Mesothelial cell of epicardium (in vitro differentiated cells): ENCODE data around the gene TBC1D14. TPM values are rescaled to one million over a fixed set of nuclear protein-coding genes. Genes with fewer than 3 reads are reported as not detected.

Experiments
- DNase-seq, 2 experiments: peaks; one replicate each; pipeline ENCODE4 v3.0.0; 2021; ENCODE audit warnings: low spot score in 2 of 2; ENCODE audit not compliant: unreplicated experiment in 2 of 2
- H3K27ac Mint-ChIP-seq: 2 replicates; pipeline ENCODE4 v1.8.0; 2021; ENCODE audit warnings: mixed read lengths
- H3K27me3 Mint-ChIP-seq: 2 replicates; pipeline ENCODE4 v1.8.0; 2021; ENCODE audit warnings: low read depth, mixed read lengths
- H3K36me3 Mint-ChIP-seq: 2 replicates; pipeline ENCODE4 v1.8.0; 2021; ENCODE audit warnings: mixed read lengths
- H3K4me1 Mint-ChIP-seq: 2 replicates; pipeline ENCODE4 v1.8.0; 2021; ENCODE audit warnings: mixed read lengths
- H3K4me3 Mint-ChIP-seq: 2 replicates; pipeline ENCODE4 v1.8.0; 2021; ENCODE audit warnings: mild to moderate bottlenecking, moderate library complexity, mixed read lengths
- H3K9me3 Mint-ChIP-seq: 2 replicates; pipeline ENCODE4 v1.8.0; 2021; ENCODE audit warnings: mixed read lengths
- CTCF ChIP-seq: fragments of 200-600 bp; sonication (generic); IDR thresholded peaks from one replicate; pipeline ENCODE4 v1.5.0; 2021; ENCODE audit warnings: antibody characterized with exemption; ENCODE audit not compliant: unreplicated experiment
- total RNA-seq: library from RNA; stranded (reverse); gene quantifications from 3 replicates; pipeline ENCODE4 v1.2.1, GENCODE V29; 2021

Gene TBC1D14
- total RNA-seq, 1 donor from 2014 or later: 54.5 TPM

DNA sequence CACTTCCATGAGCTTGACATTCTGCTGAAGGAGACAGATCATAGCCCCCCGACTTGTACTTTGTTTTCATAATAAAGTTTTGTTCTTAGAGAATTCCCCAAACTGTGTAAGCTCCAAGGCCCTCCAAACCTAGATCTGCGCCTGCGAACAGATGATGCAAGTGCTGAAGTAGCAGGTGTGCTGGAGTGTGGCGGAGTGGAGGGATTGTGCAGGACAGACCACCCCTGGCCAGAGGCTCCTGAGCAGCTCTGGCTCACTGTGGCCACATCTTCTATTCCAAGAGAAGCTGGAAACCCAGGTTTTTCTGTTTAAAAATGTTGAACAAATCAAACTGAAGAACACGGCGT is 46.4 kb downstream of the TBC1D14 start:
- peak overlapping the region; percentile 74 for H3K27ac Mint-ChIP-seq

DNA sequence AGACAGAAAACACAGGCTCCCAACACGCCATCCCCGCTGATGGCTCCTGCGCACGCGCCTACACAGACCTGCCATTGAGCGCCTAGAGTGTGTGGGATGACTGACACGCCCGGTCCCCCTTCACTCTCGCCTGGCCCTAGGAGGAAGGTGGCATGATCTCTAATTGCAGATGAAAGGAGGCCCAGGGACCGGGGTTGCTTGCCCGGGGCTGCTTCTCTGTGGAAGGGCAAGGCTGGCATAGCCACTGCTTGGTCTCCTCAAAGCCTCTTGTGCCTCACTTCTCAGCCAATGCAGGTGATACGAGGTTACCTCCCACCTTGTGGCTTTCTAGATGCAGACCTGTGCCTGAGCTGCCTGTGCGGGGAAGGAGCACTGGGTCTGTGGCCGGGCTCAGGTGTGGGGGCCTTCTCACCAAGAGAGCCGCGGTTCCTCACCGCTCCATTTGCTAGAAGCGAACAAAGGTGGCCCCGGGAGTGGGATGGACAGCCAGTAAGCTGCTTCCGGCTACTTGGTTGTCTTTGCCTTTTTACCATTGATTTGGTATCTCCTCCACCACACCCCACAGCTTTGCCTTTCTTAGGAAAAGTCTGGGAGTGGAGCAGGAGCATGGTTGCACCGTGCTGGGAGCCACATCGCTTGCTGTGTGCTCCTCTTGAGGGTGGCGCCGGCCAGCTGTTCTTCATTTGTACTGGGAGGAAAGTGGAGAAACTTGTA is 47.0 kb downstream of the TBC1D14 start:
- TF ChIP-seq CTCF: no peak
- no peaks in the 10 kb centered on the region for H3K27me3 Mint-ChIP-seq
- no peak overlapping the region for H3K27ac Mint-ChIP-seq
- H3K4me3 Mint-ChIP-seq: no peak overlapping the region
- DNase-seq: no peak
- H3K9me3 Mint-ChIP-seq: no peaks in the 10 kb centered on the region
- H3K36me3 Mint-ChIP-seq: no peaks in the 10 kb centered on the region
- peaks cover 28% of the 10 kb centered on the region for H3K4me1 Mint-ChIP-seq

More for the DNA sequence above, 46.4 kb downstream of the TBC1D14 start:
- Mint-ChIP-seq H3K4me1 (peaks cover 28% of the 10 kb centered on the region), H3K36me3 (no peaks in the 10 kb centered on the region), H3K4me3 (no peak overlapping the region), H3K27me3 (no peaks in the 10 kb centered on the region), H3K9me3 (no peaks in the 10 kb centered on the region)
- no peak for DNase-seq
- TF ChIP-seq CTCF: no peak

DNA sequence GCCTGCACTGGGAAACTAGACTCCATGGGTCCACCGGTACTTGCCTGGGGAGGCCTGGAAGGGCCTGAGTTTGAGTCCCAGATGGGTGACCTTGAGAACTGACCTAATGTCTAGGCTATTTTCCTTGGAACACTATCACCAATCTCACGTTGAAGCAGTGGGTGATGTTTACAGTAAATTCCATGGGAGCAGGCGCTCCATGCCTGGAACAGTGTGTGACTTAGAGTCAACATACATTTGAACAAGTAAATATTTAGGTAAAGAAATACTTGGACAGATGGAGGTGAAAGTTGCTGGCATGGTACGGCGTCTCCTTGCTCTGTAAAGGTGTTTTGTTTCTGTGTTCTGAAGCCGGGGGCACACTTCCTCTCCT is 47.5 kb downstream of the TBC1D14 start:
- Mint-ChIP-seq H3K4me1 (peaks cover 28% of the 10 kb centered on the region), H3K9me3 (no peaks in the 10 kb centered on the region), H3K27ac (no peak overlapping the region), H3K4me3 (no peak overlapping the region), H3K36me3 (no peaks in the 10 kb centered on the region), H3K27me3 (no peaks in the 10 kb centered on the region)
- no peak for DNase-seq
- no peak for TF ChIP-seq CTCF

GRCh38 chr4:6957994-6958393 is 48.4 kb downstream of the TBC1D14 start:
- H3K27ac Mint-ChIP-seq: no peak overlapping the region
- H3K4me3 Mint-ChIP-seq: no peak overlapping the region
- no peaks in the 10 kb centered on the region for H3K9me3 Mint-ChIP-seq
- H3K4me1 Mint-ChIP-seq: peaks cover 26% of the 10 kb centered on the region
- no peak for TF ChIP-seq CTCF
- no peaks in the 10 kb centered on the region for H3K36me3 Mint-ChIP-seq
- H3K27me3 Mint-ChIP-seq: no peaks in the 10 kb centered on the region
- no peak for DNase-seq

DNA sequence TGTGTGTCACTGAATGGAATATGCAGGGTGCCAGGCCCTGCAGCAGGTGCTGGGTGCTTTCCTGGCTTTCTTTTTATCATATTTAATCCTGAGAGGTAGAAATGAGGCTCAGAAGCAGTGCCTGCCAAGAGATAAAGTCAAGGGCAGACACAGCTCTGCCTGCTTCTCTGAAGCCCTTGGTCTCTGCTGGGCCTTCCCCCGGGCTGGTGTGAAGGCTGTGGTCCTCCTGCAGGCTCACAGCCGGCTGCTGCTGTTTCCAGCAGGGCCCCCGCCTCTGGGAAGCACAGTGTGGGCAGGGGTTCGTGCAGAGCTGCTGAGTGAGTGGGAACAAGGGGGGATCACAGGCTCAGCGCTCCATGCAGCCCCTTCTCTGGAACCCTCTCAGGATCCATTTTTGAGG is 49.6 kb downstream of the TBC1D14 start:
- H3K4me1 Mint-ChIP-seq: peaks cover 23% of the 10 kb centered on the region
- H3K27ac Mint-ChIP-seq: no peak overlapping the region
- no peak for DNase-seq
- no peak overlapping the region for H3K4me3 Mint-ChIP-seq
- H3K36me3 Mint-ChIP-seq: no peaks in the 10 kb centered on the region
- no peak for TF ChIP-seq CTCF
- H3K9me3 Mint-ChIP-seq: no peaks in the 10 kb centered on the region
- no peaks in the 10 kb centered on the region for H3K27me3 Mint-ChIP-seq

- Mint-ChIP-seq H3K27ac (no peak overlapping the region), H3K36me3 (no peaks in the 10 kb centered on the region), H3K4me3 (no peak overlapping the region), H3K27me3 (no peaks in the 10 kb centered on the region), H3K9me3 (no peaks in the 10 kb centered on the region), H3K4me1 (peaks cover 14% of the 10 kb centered on the region)
- TF ChIP-seq CTCF: no peak
- DNase-seq: no peak
These were observed 50.5 kb downstream of the TBC1D14 start for GRCh38 chr4:6960154-6960553.
